Activated naive CD8-positive, alpha-beta T cell treated with anti-CD3 and anti-CD28 coated beads, Interleukin-2, amount 50 U/mL, for 24 hours (primary cell): ENCODE measurements around the gene VWF.
"Not testable (repeated sequence)": the region's sequence is repeated elsewhere in the genome, so short reads cannot be mapped to it uniquely, and the experiment has no call there.

Experiments
- ATAC-seq: fragments of 150-1000 bp; cut with Tn5 transposase; one replicate; pipeline ENCODE4 v1.10.0; 2021
- DNase-seq: peaks from one replicate; pipeline ENCODE4 v3.0.0; 2021
- H3K27ac Mint-ChIP-seq: one replicate; pipeline ENCODE4 v1.8.0; 2021; ENCODE audit warnings: mild to moderate bottlenecking, mixed read lengths
- H3K27me3 Mint-ChIP-seq: one replicate; pipeline ENCODE4 v1.8.0; 2021; ENCODE audit warnings: mixed read lengths
- H3K36me3 Mint-ChIP-seq: one replicate; pipeline ENCODE4 v1.8.0; 2021; ENCODE audit warnings: low read depth, mixed read lengths
- H3K4me1 Mint-ChIP-seq: one replicate; pipeline ENCODE4 v1.8.0; 2021; ENCODE audit warnings: mixed read lengths
- H3K4me3 Mint-ChIP-seq: one replicate; pipeline ENCODE4 v1.8.0; 2021; ENCODE audit warnings: mild to moderate bottlenecking, moderate library complexity, mixed read lengths
- H3K9me3 Mint-ChIP-seq: one replicate; pipeline ENCODE4 v1.8.0; 2021; ENCODE audit warnings: mixed read lengths

Gene VWF

GRCh38 chr12:6102021-6102420 is 22.4 kb downstream of the VWF start:
- ATAC-seq, H3K9me3 Mint-ChIP-seq, DNase-seq, H3K4me3 Mint-ChIP-seq, H3K4me1 Mint-ChIP-seq, H3K36me3 Mint-ChIP-seq, H3K27me3 Mint-ChIP-seq, H3K27ac Mint-ChIP-seq: not testable (repeated sequence)

GRCh38 chr12:6099316-6099715 is 25.2 kb downstream of the VWF start:
- Mint-ChIP-seq H3K9me3 (no peaks in the 10 kb centered on the region), H3K27me3 (peaks cover 13% of the 10 kb centered on the region), H3K4me3 (no peak overlapping the region), H3K4me1 (peaks cover 6% of the 10 kb centered on the region), H3K27ac (no peak overlapping the region), H3K36me3 (no peaks in the 10 kb centered on the region)
- DNase-seq: no peak
- no peak for ATAC-seq

- Mint-ChIP-seq H3K27ac (no peak overlapping the region), H3K4me1 (peaks cover 1% of the 10 kb centered on the region), H3K9me3 (no peaks in the 10 kb centered on the region), H3K4me3 (no peak overlapping the region), H3K36me3 (no peaks in the 10 kb centered on the region), H3K27me3 (peaks cover 19% of the 10 kb centered on the region)
- DNase-seq (no peak), ATAC-seq (no peak)
Observed at GRCh38 chr12:6097411-6097810, 27.1 kb downstream of the VWF start.

GRCh38 chr12:6096527-6096926 is 27.9 kb downstream of the VWF start:
- no peaks in the 10 kb centered on the region for H3K9me3 Mint-ChIP-seq
- H3K36me3 Mint-ChIP-seq: no peaks in the 10 kb centered on the region
- ATAC-seq (no peak), DNase-seq (no peak)
- no peak overlapping the region for H3K4me3 Mint-ChIP-seq
- peaks cover 22% of the 10 kb centered on the region for H3K27me3 Mint-ChIP-seq
- H3K4me1 Mint-ChIP-seq: peaks cover 1% of the 10 kb centered on the region
- no peak overlapping the region for H3K27ac Mint-ChIP-seq

- H3K4me3 Mint-ChIP-seq: no peak overlapping the region
- H3K36me3 Mint-ChIP-seq: no peaks in the 10 kb centered on the region
- DNase-seq (no peak), ATAC-seq (no peak)
- no peak overlapping the region for H3K27ac Mint-ChIP-seq
- H3K27me3 Mint-ChIP-seq: peaks cover 22% of the 10 kb centered on the region
- H3K9me3 Mint-ChIP-seq: no peaks in the 10 kb centered on the region
- peaks cover 1% of the 10 kb centered on the region for H3K4me1 Mint-ChIP-seq
Observed at GRCh38 chr12:6095269-6095668, 29.2 kb downstream of the VWF start.

- H3K36me3 Mint-ChIP-seq: no peaks in the 10 kb centered on the region
- H3K27ac Mint-ChIP-seq: no peak overlapping the region
- peaks cover 1% of the 10 kb centered on the region for H3K4me1 Mint-ChIP-seq
- H3K9me3 Mint-ChIP-seq: no peaks in the 10 kb centered on the region
- H3K27me3 Mint-ChIP-seq: peaks cover 27% of the 10 kb centered on the region
- ATAC-seq: peak; percentile 12
- no peak overlapping the region for H3K4me3 Mint-ChIP-seq
- no peak for DNase-seq
Observed at GRCh38 chr12:6093764-6094163, 30.7 kb downstream of the VWF start.

- H3K9me3 Mint-ChIP-seq: no peaks in the 10 kb centered on the region
- peaks cover 1% of the 10 kb centered on the region for H3K4me1 Mint-ChIP-seq
- ATAC-seq: peak; percentile 51
- no peak for DNase-seq
- H3K27me3 Mint-ChIP-seq: peaks cover 25% of the 10 kb centered on the region
- no peaks in the 10 kb centered on the region for H3K36me3 Mint-ChIP-seq
- H3K27ac Mint-ChIP-seq: no peak overlapping the region
- H3K4me3 Mint-ChIP-seq: no peak overlapping the region
Observed at GRCh38 chr12:6092784-6093722, 31.4 kb downstream of the VWF start.

- Mint-ChIP-seq H3K4me1 (peaks cover 1% of the 10 kb centered on the region), H3K27me3 (peaks cover 23% of the 10 kb centered on the region), H3K27ac (no peak overlapping the region)
Observed at GRCh38 chr12:6091786-6092566, 32.5 kb downstream of the VWF start.

GRCh38 chr12:6090803-6091202 is 33.7 kb downstream of the VWF start:
- Mint-ChIP-seq H3K9me3 (no peaks in the 10 kb centered on the region), H3K4me1 (peaks cover 1% of the 10 kb centered on the region), H3K27ac (no peak overlapping the region), H3K4me3 (no peak overlapping the region), H3K27me3 (peaks cover 20% of the 10 kb centered on the region), H3K36me3 (no peaks in the 10 kb centered on the region)
- DNase-seq (no peak), ATAC-seq (no peak)

More at GRCh38 chr12:6091786-6092566, 32.5 kb downstream of the VWF start:
- Mint-ChIP-seq H3K9me3 (no peaks in the 10 kb centered on the region), H3K36me3 (no peaks in the 10 kb centered on the region), H3K4me3 (no peak overlapping the region)
- ATAC-seq: no peak
- DNase-seq: no peak

GRCh38 chr12:6088921-6089747 is 35.3 kb downstream of the VWF start:
- DNase-seq: no peak
- Mint-ChIP-seq H3K4me1 (peaks cover 1% of the 10 kb centered on the region), H3K9me3 (no peaks in the 10 kb centered on the region), H3K27ac (no peak overlapping the region), H3K36me3 (no peaks in the 10 kb centered on the region), H3K4me3 (no peak overlapping the region), H3K27me3 (peaks cover 15% of the 10 kb centered on the region)
- peak; percentile 62 for ATAC-seq

GRCh38 chr12:6086316-6086715 is 38.2 kb downstream of the VWF start:
- no peak overlapping the region for H3K4me3 Mint-ChIP-seq

GRCh38 chr12:6085841-6086240 is 38.6 kb downstream of the VWF start:
- Mint-ChIP-seq H3K4me1 (no peaks in the 10 kb centered on the region), H3K27me3 (peaks cover 5% of the 10 kb centered on the region), H3K9me3 (no peaks in the 10 kb centered on the region), H3K27ac (no peak overlapping the region), H3K36me3 (no peaks in the 10 kb centered on the region), H3K4me3 (no peak overlapping the region)
- ATAC-seq: no peak
- DNase-seq: no peak

More at GRCh38 chr12:6086316-6086715, 38.2 kb downstream of the VWF start:
- no peaks in the 10 kb centered on the region for H3K36me3 Mint-ChIP-seq
- ATAC-seq (no peak), DNase-seq (no peak)
- H3K27me3 Mint-ChIP-seq: peaks cover 5% of the 10 kb centered on the region
- no peaks in the 10 kb centered on the region for H3K9me3 Mint-ChIP-seq
- H3K27ac Mint-ChIP-seq: no peak overlapping the region
- no peaks in the 10 kb centered on the region for H3K4me1 Mint-ChIP-seq

- no peak for DNase-seq
- Mint-ChIP-seq H3K27ac (no peak overlapping the region), H3K9me3 (no peaks in the 10 kb centered on the region), H3K27me3 (peaks cover 3% of the 10 kb centered on the region), H3K36me3 (no peaks in the 10 kb centered on the region), H3K4me1 (no peaks in the 10 kb centered on the region), H3K4me3 (no peak overlapping the region)
- no peak for ATAC-seq
Observed at GRCh38 chr12:6084969-6085450, 39.5 kb downstream of the VWF start.

GRCh38 chr12:6084261-6084968 is 40.1 kb downstream of the VWF start:
- no peak for ATAC-seq
- H3K4me1 Mint-ChIP-seq: no peaks in the 10 kb centered on the region

More at GRCh38 chr12:6084261-6084968, 40.1 kb downstream of the VWF start:
- no peaks in the 10 kb centered on the region for H3K36me3 Mint-ChIP-seq
- DNase-seq: no peak
- H3K4me3 Mint-ChIP-seq: no peak overlapping the region
- no peaks in the 10 kb centered on the region for H3K9me3 Mint-ChIP-seq
- no peak overlapping the region for H3K27ac Mint-ChIP-seq
- H3K27me3 Mint-ChIP-seq: peaks cover 3% of the 10 kb centered on the region
